Measurements from ENCODE around the gene CACNA2D3.

The CACNA2D3 gene

DNA sequence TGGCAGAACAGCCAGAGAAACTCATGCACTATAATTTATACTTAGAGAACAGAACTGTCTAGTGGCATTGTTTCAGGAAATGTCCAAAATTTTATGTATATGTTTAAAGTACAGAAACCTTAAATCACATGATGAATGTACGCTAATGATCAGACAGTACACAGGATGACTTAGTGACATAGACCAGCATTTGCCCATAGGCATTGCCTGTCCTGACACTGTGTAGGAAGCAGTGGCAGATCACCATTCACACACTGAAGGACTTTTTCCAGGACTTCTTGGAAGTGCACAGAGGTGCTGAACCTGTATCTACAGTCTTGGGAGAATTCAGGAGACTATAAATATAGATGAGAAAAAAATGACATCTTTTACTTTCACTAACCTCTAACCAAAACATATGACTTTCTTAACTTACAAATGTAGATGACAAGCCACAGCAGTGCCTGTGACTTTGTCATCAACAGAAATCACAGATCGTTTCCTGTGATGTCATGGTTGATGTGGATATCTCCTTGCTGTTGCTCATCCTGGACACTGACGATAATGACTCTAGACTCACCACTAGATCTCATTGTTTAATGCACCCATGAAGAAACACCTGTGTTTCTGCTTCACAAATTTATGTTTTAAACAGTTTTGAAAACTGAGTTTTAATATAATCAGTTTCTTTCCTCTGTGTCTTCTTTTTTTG lies 183.2 kb downstream of the CACNA2D3 start:
- TF ChIP-seq CTCF (IDR thresholded peaks at IDR 0.05; ENCODE audit: control insufficient read depth, insufficient read depth, low read depth, low read length, missing control alignments): no peak
- no peak overlapping the region for H3K4me3 ChIP-seq (ENCODE audit: control insufficient read depth, low read depth, low read length)
- DNase-seq (ENCODE audit: low read depth): no peak

GRCh38 chr3:54307566-54308180 lies 185.3 kb downstream of the CACNA2D3 start:
- TF ChIP-seq CTCF (IDR thresholded peaks at IDR 0.05; ENCODE audit: control insufficient read depth, insufficient read depth, low read depth, low read length, missing control alignments): no peak
- DNase-seq (ENCODE audit: low read depth): no peak
- no peak overlapping the region for H3K4me3 ChIP-seq (ENCODE audit: control insufficient read depth, low read depth, low read length)

GRCh38 chr3:54309601-54310000 lies 187.2 kb downstream of the CACNA2D3 start:
- no peak for DNase-seq (ENCODE audit: low read depth)
- TF ChIP-seq CTCF (IDR thresholded peaks at IDR 0.05; ENCODE audit: control insufficient read depth, insufficient read depth, low read depth, low read length, missing control alignments): no peak
- H3K4me3 ChIP-seq (ENCODE audit: control insufficient read depth, low read depth, low read length): no peak overlapping the region

- H3K4me3 ChIP-seq (ENCODE audit: control insufficient read depth, low read depth, low read length): no peak overlapping the region
- no peak for DNase-seq (ENCODE audit: low read depth)
- no peak for TF ChIP-seq CTCF (IDR thresholded peaks at IDR 0.05; ENCODE audit: control insufficient read depth, insufficient read depth, low read depth, low read length, missing control alignments)
Measured at GRCh38 chr3:54311211-54311747, 188.9 kb downstream of the CACNA2D3 start.

- no peak for DNase-seq (ENCODE audit: low read depth)
- TF ChIP-seq CTCF (IDR thresholded peaks at IDR 0.05; ENCODE audit: control insufficient read depth, insufficient read depth, low read depth, low read length, missing control alignments): no peak
- no peak overlapping the region for H3K4me3 ChIP-seq (ENCODE audit: control insufficient read depth, low read depth, low read length)
Measured at GRCh38 chr3:54312156-54312899, 190.0 kb downstream of the CACNA2D3 start.

DNA sequence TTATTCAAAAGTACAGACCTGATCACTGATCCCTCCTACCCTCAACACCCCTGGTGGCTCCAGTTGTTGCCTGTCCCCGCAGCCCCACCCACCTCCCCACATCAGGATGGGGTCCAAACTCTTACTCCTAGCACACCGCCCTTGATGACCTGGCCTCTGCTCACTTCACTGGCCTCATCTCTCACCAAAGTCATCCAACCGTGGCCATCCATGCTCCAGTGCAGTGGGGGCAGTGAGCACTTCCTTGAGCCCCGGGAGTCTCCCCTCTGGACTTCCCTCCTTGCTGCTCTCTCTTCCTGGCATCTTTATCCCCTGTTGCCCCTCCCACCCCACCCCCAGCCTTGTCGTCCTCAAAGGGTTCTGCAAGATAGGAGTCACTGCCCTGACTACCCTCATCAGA lies 191.1 kb downstream of the CACNA2D3 start:
- no peak for DNase-seq (ENCODE audit: low read depth)

More for the DNA sequence above, 191.1 kb downstream of the CACNA2D3 start:
- H3K4me3 ChIP-seq (ENCODE audit: control insufficient read depth, low read depth, low read length): no peak overlapping the region
- no peak for TF ChIP-seq CTCF (IDR thresholded peaks at IDR 0.05; ENCODE audit: control insufficient read depth, insufficient read depth, low read depth, low read length, missing control alignments)

All from AG09309 (cell line).